Adrenal gland (tissue), 12 donors: ENCODE results near the gene STK11IP. TPM values are rescaled to one million over a fixed set of nuclear protein-coding genes. Genes with fewer than 3 reads are reported as not detected.

ENCODE experiments used
- DNase-seq, 7 donors: peaks; one replicate each; pipeline ENCODE4 v3.0.0-alpha.2; 2019 to 2020
- H3K27ac ChIP-seq, 5 donors: fragments of 200-600 bp; sonication (generic) in 4 of 5; 1 replicate in 3 of 5; 2 replicates in 2 of 5; pipeline versions ENCODE4 v1.5.1 to v1.8.0; 2016 to 2020; ENCODE audit warnings: mild to moderate bottlenecking in 1 of 5
- H3K27me3 ChIP-seq: fragments of 200-600 bp; 2 replicates; pipeline ENCODE4 v1.8.0; 2021
- H3K36me3 ChIP-seq, 2 donors: fragments of 200-600 bp; replicated peaks in 1 of 2; 1 replicate in 1 of 2; 2 replicates in 1 of 2; pipeline versions ENCODE4 v1.5.1 to v1.8.0; 2018 to 2022
- H3K4me1 ChIP-seq, 2 donors: fragments of 200-600 bp; replicated peaks in 1 of 2; 1 replicate in 1 of 2; 2 replicates in 1 of 2; pipeline versions ENCODE4 v1.5.1 to v1.8.0; 2018 to 2021
- H3K4me3 ChIP-seq, 4 donors: fragments of 200-600 bp; sonication (generic) in 3 of 4; one replicate each; pipeline ENCODE4 v1.5.1; 2016 to 2018
- H3K9me3 ChIP-seq, 3 donors: fragments of 200-600 bp; sonication (generic) in 1 of 3; replicated peaks in 1 of 3; 1 replicate in 2 of 3; 2 replicates in 1 of 3; pipeline versions ENCODE4 v1.5.1 to v1.8.0; 2016 to 2021
- POLR2A ChIP-seq, 2 donors: fragments of 450-650 bp; IDR thresholded peaks; one replicate each; pipeline ENCODE4 v1.6.1; 2017; ENCODE audit warnings: antibody characterized with exemption in 2 of 2, mild to moderate bottlenecking in 2 of 2, moderate library complexity in 1 of 2
- WGBS, 4 donors: extraction: QIAGEN DNeasy Blood & Tissue Kit in 2 of 4; methylation state at CpG; one replicate each; pipeline versions ENCODE4 v1.1.5 to v1.1.7; 2013 to 2017; 5-methylcytosine and 5-hydroxymethylcytosine counted together
- intact Hi-C, 2 donors: fragments of 100-400 bp; cut with DNase I; formaldehyde crosslinking; loops; one replicate each; pipeline versions ENCODE4 v1.14.1 to v1.15.0; 2022 to 2023
- microRNA-seq, 3 donors: library from miRNA; unstranded; fragments of <30 nt; microRNA quantifications; one replicate each; pipeline ENCODE4, GENCODE V29; 2017 to 2020
- polyA plus RNA-seq, 3 donors: library from polyadenylated mRNA; stranded (reverse); fragments of 200-250 nt in 2 of 3; fragments of 350-450 nt in 1 of 3; fragmentation: Illumina TruSeq in 1 of 3; extraction: RNeasy Lipid Tissue Mini Kit (QIAGEN cat#74804) in 1 of 3; gene quantifications; one replicate each; pipeline ENCODE4 v1.2.3, GENCODE V29; 2013 to 2014
- small RNA-seq, 2 donors: library from RNA; depleted of rRNA; stranded (forward); fragments of <200 nt; gene quantifications; one replicate each; pipeline ENCODE3, GENCODE V24; 2016
- total RNA-seq, 9 donors: library from RNA; depleted of rRNA in 4 of 9; stranded (reverse); fragments of >200 nt in 4 of 9; fragments of 120-200 nt in 1 of 9; fragmentation: NEBNext Ultra II Directional in 1 of 9; extraction: Animal tissue kit (Norgen Biotek cat#: 25700) in 1 of 9; gene quantifications; one replicate each; pipeline versions ENCODE4 v1.1.0 to v1.2.4, GENCODE V29; 2013 to 2023
- TF ChIP-seq, protein P1 (sequence below), 6 experiments: fragments of 450-650 bp in 4 of 6; fragments of 200-600 bp in 2 of 6; sonication (generic) in 1 of 6; IDR thresholded peaks; 1 replicate in 5 of 6; 2 replicates in 1 of 6; pipeline versions ENCODE4 v1.5.1 to v1.8.0; 2016 to 2021; ENCODE audit warnings: antibody characterized with exemption in 6 of 6, mild to moderate bottlenecking in 2 of 6, moderate library complexity in 1 of 6
- donor health status: healthy with polysubstance abuse.
- donor health status: Bipolar disorder and iron deficiency.
- donor health status: DM: yes; HTN: yes; CAD: no.
- donor health status: DM: no; HTN: no; CAD: no.
- donor health status: DM: no; HTN: no; CAD: no.
- donor health status: DM: yes; HTN: yes; CAD: no.

STK11IP gene
- total and polyA plus RNA-seq, 12 donors = 5.0 to 68.1 (median 25.5) TPM

GRCh38 chr2:219664944-219665343, 67.3 kb downstream of the STK11IP start:
- Histone ChIP-seq H3K4me3 (no peak overlapping the region), H3K36me3 (no peaks in the 10 kb centered on the region), H3K27me3 (no peaks in the 10 kb centered on the region), H3K27ac (no peak overlapping the region), H3K9me3 (no peaks in the 10 kb centered on the region), H3K4me1 (no peaks in the 10 kb centered on the region)
- no peak for TF ChIP-seq POLR2A (IDR thresholded peaks at IDR 0.05)
- TF ChIP-seq, protein P1, sequence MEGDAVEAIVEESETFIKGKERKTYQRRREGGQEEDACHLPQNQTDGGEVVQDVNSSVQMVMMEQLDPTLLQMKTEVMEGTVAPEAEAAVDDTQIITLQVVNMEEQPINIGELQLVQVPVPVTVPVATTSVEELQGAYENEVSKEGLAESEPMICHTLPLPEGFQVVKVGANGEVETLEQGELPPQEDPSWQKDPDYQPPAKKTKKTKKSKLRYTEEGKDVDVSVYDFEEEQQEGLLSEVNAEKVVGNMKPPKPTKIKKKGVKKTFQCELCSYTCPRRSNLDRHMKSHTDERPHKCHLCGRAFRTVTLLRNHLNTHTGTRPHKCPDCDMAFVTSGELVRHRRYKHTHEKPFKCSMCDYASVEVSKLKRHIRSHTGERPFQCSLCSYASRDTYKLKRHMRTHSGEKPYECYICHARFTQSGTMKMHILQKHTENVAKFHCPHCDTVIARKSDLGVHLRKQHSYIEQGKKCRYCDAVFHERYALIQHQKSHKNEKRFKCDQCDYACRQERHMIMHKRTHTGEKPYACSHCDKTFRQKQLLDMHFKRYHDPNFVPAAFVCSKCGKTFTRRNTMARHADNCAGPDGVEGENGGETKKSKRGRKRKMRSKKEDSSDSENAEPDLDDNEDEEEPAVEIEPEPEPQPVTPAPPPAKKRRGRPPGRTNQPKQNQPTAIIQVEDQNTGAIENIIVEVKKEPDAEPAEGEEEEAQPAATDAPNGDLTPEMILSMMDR (IDR thresholded peaks at IDR 0.05) = no peak
- 35 to 53% (median 37%) methylated on average over 4 of the region's 4 CpGs for WGBS, 4 donors
- intact Hi-C loops = no loop called here
- peak in 6 of 7 donors; percentile 27 to 86 (median 35) for DNase-seq

- intact Hi-C loops = no loop called here
- WGBS, 4 donors = 72 to 81% (median 76%) methylated on average over 6 of the region's 6 CpGs
Observed at GRCh38 chr2:219665926-219666325, 68.3 kb downstream of the STK11IP start.

More at GRCh38 chr2:219665926-219666325, 68.3 kb downstream of the STK11IP start:
- Histone ChIP-seq H3K4me3 (no peak overlapping the region), H3K27me3 (no peaks in the 10 kb centered on the region), H3K27ac (no peak overlapping the region), H3K4me1 (no peaks in the 10 kb centered on the region), H3K9me3 (no peaks in the 10 kb centered on the region), H3K36me3 (no peaks in the 10 kb centered on the region)
- TF ChIP-seq POLR2A (IDR thresholded peaks at IDR 0.05) = no peak
- TF ChIP-seq, protein P1 (IDR thresholded peaks at IDR 0.05) = no peak
- peak in 1 of 7 donors; percentile 44 for DNase-seq

Small RNA genes within 50 kb of the gene (microRNA-seq; reads per million reads assigned to microRNA genes)
- 0 reads per million in 3 donors for gene MIR3132

Small RNA genes within 50 kb of the gene (small RNA-seq; reads per million reads assigned to genes)
- gene MIR3132 (0 reads per million in 2 donors), gene RN7SKP213 (0 reads per million in 2 donors)

Other genes starting within 250 kb of the STK11IP start
- gene DNPEP, start 209.9 kb upstream of the STK11IP start, total RNA-seq = 10 to 100 TPM; 33.5 to 59.2 (median 50.6) TPM
- gene DNPEP, start 209.9 kb upstream of the STK11IP start, polyA plus RNA-seq = 100 to 1,000 TPM in 1 of 3 donors, 10 to 100 TPM in 2; 30.0 to 107 (median 93.9) TPM
- gene DES, start 179.5 kb upstream of the STK11IP start, total RNA-seq = 10 to 100 TPM in 3 of 9 donors, 1 to 10 TPM in 5, under 1 TPM in 1; 0.94 to 46.5 (median 7.9) TPM
- gene DES, start 179.5 kb upstream of the STK11IP start, polyA plus RNA-seq = 100 to 1,000 TPM in 1 of 3 donors, 10 to 100 TPM in 2; 58.4 to 283 (median 60.1) TPM
- 10 to 100 TPM in 1 of 9 donors, 1 to 10 TPM in 6, under 1 TPM in 2; 0.66 to 14.8 (median 4.1) TPM for gene SPEG, start 163.0 kb upstream of the STK11IP start, total RNA-seq
- gene SPEG, start 163.0 kb upstream of the STK11IP start, polyA plus RNA-seq = 100 to 1,000 TPM in 1 of 3 donors, 10 to 100 TPM in 1, 1 to 10 TPM in 1; 4.3 to 178 (median 40.1) TPM
- gene GMPPA, start 99.0 kb upstream of the STK11IP start, total RNA-seq = 10 to 100 TPM; 23.0 to 60.6 (median 26.7) TPM
- 10 to 100 TPM; 36.8 to 72.2 (median 38.5) TPM for gene GMPPA, start 99.0 kb upstream of the STK11IP start, polyA plus RNA-seq
- gene ASIC4, start 83.4 kb upstream of the STK11IP start, total RNA-seq = 1 to 10 TPM in 2 of 9 donors, under 1 TPM in 3, not detected in 4; 0.15 to 2.2 (median 0.83) TPM
- gene ASIC4, start 83.4 kb upstream of the STK11IP start, polyA plus RNA-seq = 10 to 100 TPM in 1 of 3 donors, 1 to 10 TPM in 1, under 1 TPM in 1; 0.31 to 16.3 (median 1.8) TPM
- gene CHPF, start 54.0 kb upstream of the STK11IP start, total RNA-seq = 100 to 1,000 TPM in 3 of 9 donors, 10 to 100 TPM in 6; 42.0 to 196 (median 80.3) TPM
- gene CHPF, start 54.0 kb upstream of the STK11IP start, polyA plus RNA-seq = 10 to 100 TPM in 2 of 3 donors, 1 to 10 TPM in 1; 9.1 to 49.8 (median 44.2) TPM
- 10 to 100 TPM in 5 of 9 donors, 1 to 10 TPM in 4; 3.3 to 16.2 (median 10.1) TPM for gene TMEM198, start 53.8 kb upstream of the STK11IP start, total RNA-seq
- gene TMEM198, start 53.8 kb upstream of the STK11IP start, polyA plus RNA-seq = 10 to 100 TPM in 2 of 3 donors, 1 to 10 TPM in 1; 7.5 to 12.1 (median 10.2) TPM
- 100 to 1,000 TPM; 127 to 215 (median 174) TPM for gene OBSL1, start 26.3 kb upstream of the STK11IP start, total RNA-seq
- 100 to 1,000 TPM in 2 of 3 donors, 10 to 100 TPM in 1; 63.9 to 427 (median 408) TPM for gene OBSL1, start 26.3 kb upstream of the STK11IP start, polyA plus RNA-seq
- gene INHA, start 25.5 kb upstream of the STK11IP start, total RNA-seq = 100 to 1,000 TPM in 3 of 9 donors, 10 to 100 TPM in 6; 24.6 to 704 (median 41.5) TPM
- 100 to 1,000 TPM in 1 of 3 donors, 10 to 100 TPM in 2; 18.9 to 120 (median 44.6) TPM for gene INHA, start 25.5 kb upstream of the STK11IP start, polyA plus RNA-seq
- gene SLC4A3, start 29.8 kb downstream of the STK11IP start, total RNA-seq = 10 to 100 TPM in 6 of 9 donors, 1 to 10 TPM in 3; 3.9 to 32.8 (median 13.8) TPM
- 10 to 100 TPM in 2 of 3 donors, 1 to 10 TPM in 1; 5.2 to 40.5 (median 40.0) TPM for gene SLC4A3, start 29.8 kb downstream of the STK11IP start, polyA plus RNA-seq